HCT116 (cell line): ENCODE measurements around the gene TIMP4. TPM values are rescaled to one million over a fixed set of nuclear protein-coding genes. Genes with fewer than 3 reads are reported as not detected.

ENCODE experiments used
- ATAC-seq: fragments of 200-7000 bp; cut with Tn5 transposase; 2 replicates; pipeline ENCODE4 v1.9.1; 2020; ENCODE audit warnings: mild to moderate bottlenecking, moderate library complexity
- BruUV-seq: library from RNA; stranded (reverse); fragments of 400-500 nt; replicated peaks from 2 replicates; lab custom pipeline; 2021; lab: Mats Ljungman, UMichigan
- CTCF ChIA-PET: fragments of 300-600 bp; sonication (Branson Sonifier 250); formaldehyde crosslinking; loops from one replicate; lab custom pipeline; 2021; ENCODE audit warnings: antibody characterized with exemption; lab: Charles Lee
- POLR2A ChIA-PET: fragments of 300-600, 350-600 bp; sonication (Branson Sonifier 250); formaldehyde crosslinking; loops from one replicate; lab custom pipeline; 2021; ENCODE audit warnings: antibody characterized with exemption; lab: Charles Lee
- RAD21 ChIA-PET, 2 experiments: fragments of 300-600 bp; sonication (Branson Sonifier 250); formaldehyde crosslinking; loops; one replicate each; lab custom pipeline; 2023; ENCODE audit warnings: low total read pairs in 2 of 2; ENCODE audit not compliant: uncharacterized antibody in 2 of 2, unreplicated experiment in 2 of 2, low non-redundant PET in 1 of 2; lab: Charles Lee
- DNase-seq: peaks from one replicate; pipeline ENCODE4 v3.0.0-alpha.2; 2010; ENCODE audit warnings: low read depth, low spot score
- H2AFZ ChIP-seq: fragments of 200-600 bp; shearing (Covaris generic), sonication (generic); 2 replicates; pipeline ENCODE4 v1.6.1; 2017; ENCODE audit warnings: low read depth, mixed run types, mixed read lengths, antibody characterized with exemption, low read length; ENCODE audit not compliant: poor library complexity, severe bottlenecking
- H3K27ac ChIP-seq: 2 replicates; pipeline ENCODE4 v1.5.1; 2012; ENCODE audit warnings: low read depth, low read length
- H3K27me3 ChIP-seq: fragments of 200-600 bp; sonication (generic); 2 replicates; pipeline ENCODE4 v1.6.1; 2016; ENCODE audit warnings: mixed run types, low read length, mixed read lengths; ENCODE audit not compliant: insufficient read depth
- H3K36me3 ChIP-seq, 2 experiments: fragments of 200-500 bp in 1 of 2; fragments of 200-600 bp in 1 of 2; sonication (Bioruptor generic) in 1 of 2; sonication (generic) in 1 of 2; 2 replicates each; pipeline versions ENCODE4 v1.5.1 to v1.6.1; 2014 to 2016; ENCODE audit warnings: low read length in 2 of 2, inconsistent platforms in 1 of 2, mixed read lengths in 1 of 2, mixed run types in 1 of 2; ENCODE audit not compliant: insufficient read depth in 2 of 2, control insufficient read depth in 1 of 2
- H3K4me1 ChIP-seq, 2 experiments: fragments of 200-600 bp in 1 of 2; sonication (generic) in 1 of 2; 2 replicates each; pipeline versions ENCODE4 v1.5.1 to v1.6.1; 2012 to 2017; ENCODE audit warnings: low read length in 2 of 2, inconsistent platforms in 1 of 2, mild to moderate bottlenecking in 1 of 2, mixed read lengths in 1 of 2, mixed run types in 1 of 2, moderate library complexity in 1 of 2; ENCODE audit not compliant: insufficient read depth in 2 of 2, control insufficient read depth in 1 of 2
- H3K4me2 ChIP-seq: fragments of 200-600 bp; sonication (generic); 2 replicates; pipeline ENCODE4 v1.6.1; 2017; ENCODE audit warnings: mixed run types, low read length, mixed read lengths
- H3K4me3 ChIP-seq, 2 experiments: fragments of 200-600 bp in 1 of 2; sonication (generic) in 1 of 2; replicated peaks in 1 of 2; 2 replicates each; pipeline ENCODE4 v1.5.1; 2011 to 2016; ENCODE audit warnings: low read length in 2 of 2, control low read depth in 1 of 2, low read depth in 1 of 2, mild to moderate bottlenecking in 1 of 2, mixed read lengths in 1 of 2, mixed run types in 1 of 2
- H3K79me2 ChIP-seq: fragments of 200-600 bp; sonication (generic); 2 replicates; pipeline ENCODE4 v1.6.1; 2017; ENCODE audit warnings: mild to moderate bottlenecking, mixed run types, low read length, moderate library complexity, mixed read lengths; ENCODE audit not compliant: insufficient read depth
- H3K9ac ChIP-seq: fragments of 200-600 bp; sonication (generic); 2 replicates; pipeline ENCODE4 v1.6.1; 2016; ENCODE audit warnings: low read length, mixed read lengths
- H3K9me2 ChIP-seq: fragments of 200-600 bp; sonication (generic), shearing (Covaris generic); 2 replicates; pipeline ENCODE4 v1.6.1; 2017; ENCODE audit warnings: mixed run types, mild to moderate bottlenecking, moderate library complexity; ENCODE audit not compliant: insufficient read depth
- H3K9me3 ChIP-seq, 2 experiments: fragments of 200-500 bp in 1 of 2; fragments of 200-600 bp in 1 of 2; sonication (Bioruptor generic) in 1 of 2; sonication (generic) in 1 of 2; 2 replicates each; pipeline ENCODE4 v1.6.1; 2014 to 2017; ENCODE audit warnings: low read length in 2 of 2, mixed read lengths in 2 of 2, inconsistent platforms in 1 of 2, low read depth in 1 of 2, mild to moderate bottlenecking in 1 of 2, mixed run types in 1 of 2, moderate library complexity in 1 of 2; ENCODE audit not compliant: control insufficient read depth in 1 of 2, insufficient read depth in 1 of 2
- H4K20me1 ChIP-seq: fragments of 200-600 bp; sonication (generic), shearing (Covaris generic); 2 replicates; pipeline ENCODE4 v1.6.1; 2017; ENCODE audit warnings: mixed run types, mild to moderate bottlenecking, moderate library complexity; ENCODE audit not compliant: insufficient read depth
- CBX3 ChIP-seq: IDR thresholded peaks from 2 replicates; pipeline ENCODE4 v1.6.1; 2012; ENCODE audit warnings: low read depth
- CTCF ChIP-seq, 3 experiments: fragments of 200-600 bp in 1 of 3; sonication (generic) in 1 of 3; IDR thresholded peaks in 2 of 3; conservative IDR thresholded peaks in 1 of 3; 2 replicates each; pipeline ENCODE4 v1.5.1; 2012 to 2017; ENCODE audit warnings: low read depth in 2 of 3, low read length in 2 of 3, antibody characterized with exemption in 1 of 3, borderline replicate concordance in 1 of 3, control low read depth in 1 of 3, mild to moderate bottlenecking in 1 of 3, mixed read lengths in 1 of 3, mixed run types in 1 of 3, moderate library complexity in 1 of 3; ENCODE audit not compliant: insufficient read depth in 1 of 3
- ELF1 ChIP-seq: IDR thresholded peaks from 2 replicates; pipeline ENCODE4 v1.6.1; 2012; ENCODE audit warnings: low read depth, borderline replicate concordance
- EZH2phosphoT487 ChIP-seq: fragments of 200-600 bp; IDR thresholded peaks from 2 replicates; pipeline ENCODE4 v1.6.1; 2018; ENCODE audit warnings: antibody characterized with exemption, borderline replicate concordance
- FOSL1 ChIP-seq: IDR thresholded peaks from 2 replicates; pipeline ENCODE4 v1.6.1; 2012; ENCODE audit warnings: low read depth
- JUND ChIP-seq: IDR thresholded peaks from 2 replicates; pipeline ENCODE4 v1.6.1; 2012
- MAX ChIP-seq: IDR thresholded peaks from 2 replicates; pipeline ENCODE4 v1.6.1; 2012
- RAD21 ChIP-seq: IDR thresholded peaks from 2 replicates; pipeline ENCODE4 v1.6.1; 2012; ENCODE audit warnings: low read depth, mild to moderate bottlenecking
- SIN3A ChIP-seq: IDR thresholded peaks from 2 replicates; pipeline ENCODE4 v1.6.1; 2012; ENCODE audit warnings: low read depth
- SP1 ChIP-seq: IDR thresholded peaks from 2 replicates; pipeline ENCODE4 v1.6.1; 2012; ENCODE audit warnings: low read depth
- SRF ChIP-seq: IDR thresholded peaks from 2 replicates; pipeline ENCODE4 v1.6.1; 2012; ENCODE audit warnings: low read depth
- TCF7L2 ChIP-seq: IDR thresholded peaks from 2 replicates; pipeline ENCODE4 v1.7.0; 2011; ENCODE audit warnings: borderline replicate concordance, inconsistent platforms; ENCODE audit not compliant: insufficient read depth, insufficient read length; ENCODE audit errors: extremely low read depth
- intact Hi-C: fragments of 100-400 bp; cut with micrococcal nuclease; formaldehyde crosslinking; loops from 2 replicates; pipeline ENCODE4 v1.10.0; 2022
- total RNA-seq: library from RNA; stranded (reverse); gene quantifications from one replicate; pipeline ENCODE4 v1.2.1, GENCODE V29; 2021; ENCODE audit not compliant: unreplicated experiment
- TF ChIP-seq, protein P1 (sequence below): IDR thresholded peaks from 2 replicates; pipeline ENCODE4 v1.6.1; 2012; ENCODE audit warnings: low read depth
- TF ChIP-seq, protein P2 (sequence below): IDR thresholded peaks from 2 replicates; pipeline ENCODE4 v1.6.1; 2011; ENCODE audit warnings: mild to moderate bottlenecking, low read length, moderate library complexity; ENCODE audit not compliant: insufficient replicate concordance; ENCODE audit errors: extremely low read depth
- TF ChIP-seq, protein P3 (sequence below): IDR thresholded peaks from 2 replicates; pipeline ENCODE4 v1.6.1; 2012

Gene TIMP4
- total RNA-seq, 1 experiment from 2014 or later = not detected

DNA sequence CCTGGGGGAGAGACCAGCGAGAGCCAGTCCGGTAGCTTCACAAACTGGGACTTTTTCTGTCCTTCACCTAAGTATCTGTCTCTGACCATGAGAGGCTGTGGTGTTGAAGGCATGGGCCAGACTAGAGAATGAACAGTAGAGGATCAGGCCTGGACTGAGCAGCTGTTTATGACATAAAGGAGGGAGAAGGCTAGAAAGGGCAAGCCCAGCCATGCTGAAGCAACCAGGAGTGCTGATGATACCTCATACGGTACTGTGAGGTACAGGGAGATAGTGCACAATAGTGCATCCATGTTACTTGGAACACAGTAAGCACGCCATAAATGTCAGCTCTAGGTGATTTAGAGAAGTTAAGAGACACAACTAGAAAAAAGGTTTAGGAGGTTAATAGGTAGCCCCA lies 22.6 kb upstream of the TIMP4 start (continued):
- TF ChIP-seq, protein P1, sequence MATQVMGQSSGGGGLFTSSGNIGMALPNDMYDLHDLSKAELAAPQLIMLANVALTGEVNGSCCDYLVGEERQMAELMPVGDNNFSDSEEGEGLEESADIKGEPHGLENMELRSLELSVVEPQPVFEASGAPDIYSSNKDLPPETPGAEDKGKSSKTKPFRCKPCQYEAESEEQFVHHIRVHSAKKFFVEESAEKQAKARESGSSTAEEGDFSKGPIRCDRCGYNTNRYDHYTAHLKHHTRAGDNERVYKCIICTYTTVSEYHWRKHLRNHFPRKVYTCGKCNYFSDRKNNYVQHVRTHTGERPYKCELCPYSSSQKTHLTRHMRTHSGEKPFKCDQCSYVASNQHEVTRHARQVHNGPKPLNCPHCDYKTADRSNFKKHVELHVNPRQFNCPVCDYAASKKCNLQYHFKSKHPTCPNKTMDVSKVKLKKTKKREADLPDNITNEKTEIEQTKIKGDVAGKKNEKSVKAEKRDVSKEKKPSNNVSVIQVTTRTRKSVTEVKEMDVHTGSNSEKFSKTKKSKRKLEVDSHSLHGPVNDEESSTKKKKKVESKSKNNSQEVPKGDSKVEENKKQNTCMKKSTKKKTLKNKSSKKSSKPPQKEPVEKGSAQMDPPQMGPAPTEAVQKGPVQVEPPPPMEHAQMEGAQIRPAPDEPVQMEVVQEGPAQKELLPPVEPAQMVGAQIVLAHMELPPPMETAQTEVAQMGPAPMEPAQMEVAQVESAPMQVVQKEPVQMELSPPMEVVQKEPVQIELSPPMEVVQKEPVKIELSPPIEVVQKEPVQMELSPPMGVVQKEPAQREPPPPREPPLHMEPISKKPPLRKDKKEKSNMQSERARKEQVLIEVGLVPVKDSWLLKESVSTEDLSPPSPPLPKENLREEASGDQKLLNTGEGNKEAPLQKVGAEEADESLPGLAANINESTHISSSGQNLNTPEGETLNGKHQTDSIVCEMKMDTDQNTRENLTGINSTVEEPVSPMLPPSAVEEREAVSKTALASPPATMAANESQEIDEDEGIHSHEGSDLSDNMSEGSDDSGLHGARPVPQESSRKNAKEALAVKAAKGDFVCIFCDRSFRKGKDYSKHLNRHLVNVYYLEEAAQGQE = no peak
- no peak for TF ChIP-seq CTCF (IDR thresholded peaks at IDR 0.05 in 2 of 3, conservative IDR thresholded peaks at IDR 0.05 in 1 of 3; ENCODE audit: borderline replicate concordance in 1 of 3, insufficient read depth in 1 of 3, low read depth in 2 of 3, low read length in 2 of 3)
- TF ChIP-seq SP1 = no peak

GRCh38 chr3:12180631-12181030 lies 21.9 kb upstream of the TIMP4 start:
- no peak for DNase-seq
- no peaks in the 10 kb centered on the region for H3K36me3 ChIP-seq
- ATAC-seq = no peak
- POLR2A ChIA-PET = no interaction called here
- no peaks in the 10 kb centered on the region for H3K9me3 ChIP-seq
- peak overlapping the region; percentile 55 for H3K27ac ChIP-seq
- no peak overlapping the region for H3K9ac ChIP-seq
- H2AFZ ChIP-seq = no peak overlapping the region
- TF ChIP-seq, protein P2, sequence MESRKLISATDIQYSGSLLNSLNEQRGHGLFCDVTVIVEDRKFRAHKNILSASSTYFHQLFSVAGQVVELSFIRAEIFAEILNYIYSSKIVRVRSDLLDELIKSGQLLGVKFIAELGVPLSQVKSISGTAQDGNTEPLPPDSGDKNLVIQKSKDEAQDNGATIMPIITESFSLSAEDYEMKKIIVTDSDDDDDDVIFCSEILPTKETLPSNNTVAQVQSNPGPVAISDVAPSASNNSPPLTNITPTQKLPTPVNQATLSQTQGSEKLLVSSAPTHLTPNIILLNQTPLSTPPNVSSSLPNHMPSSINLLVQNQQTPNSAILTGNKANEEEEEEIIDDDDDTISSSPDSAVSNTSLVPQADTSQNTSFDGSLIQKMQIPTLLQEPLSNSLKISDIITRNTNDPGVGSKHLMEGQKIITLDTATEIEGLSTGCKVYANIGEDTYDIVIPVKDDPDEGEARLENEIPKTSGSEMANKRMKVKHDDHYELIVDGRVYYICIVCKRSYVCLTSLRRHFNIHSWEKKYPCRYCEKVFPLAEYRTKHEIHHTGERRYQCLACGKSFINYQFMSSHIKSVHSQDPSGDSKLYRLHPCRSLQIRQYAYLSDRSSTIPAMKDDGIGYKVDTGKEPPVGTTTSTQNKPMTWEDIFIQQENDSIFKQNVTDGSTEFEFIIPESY = no peak
- TF ChIP-seq FOSL1 (no peak), EZH2phosphoT487 (no peak), ELF1 (no peak), CTCF (IDR thresholded peaks at IDR 0.05 in 2 of 3, conservative IDR thresholded peaks at IDR 0.05 in 1 of 3; ENCODE audit: borderline replicate concordance in 1 of 3, insufficient read depth in 1 of 3, low read depth in 2 of 3, low read length in 2 of 3) (no peak), TCF7L2 (no peak), SRF (no peak), SIN3A (no peak), JUND (no peak), CBX3 (no peak), RAD21 (no peak), MAX (no peak)
- TF ChIP-seq, protein P3, sequence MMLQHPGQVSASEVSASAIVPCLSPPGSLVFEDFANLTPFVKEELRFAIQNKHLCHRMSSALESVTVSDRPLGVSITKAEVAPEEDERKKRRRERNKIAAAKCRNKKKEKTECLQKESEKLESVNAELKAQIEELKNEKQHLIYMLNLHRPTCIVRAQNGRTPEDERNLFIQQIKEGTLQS = no peak
- H3K27me3 ChIP-seq = no peaks in the 10 kb centered on the region
- RAD21 ChIA-PET = no interaction called here
- peak overlapping the region; percentile 29 for H3K4me2 ChIP-seq
- peaks cover 12 to 31% of the 10 kb centered on the region in 2 experiments for H3K4me1 ChIP-seq
- CTCF ChIA-PET = interaction anchor here (1.5 to 6.9 kb wide), 3 partner anchors 14 to 299 kb away, joined by 8 to 75 read pairs (median 20); no protein-coding TSS in a partner anchor
- H3K79me2 ChIP-seq = no peaks in the 10 kb centered on the region
- no peaks in the 10 kb centered on the region for H3K9me2 ChIP-seq
- intact Hi-C loops = no loop called here
- no peak overlapping the region for H3K4me3 ChIP-seq
- BruUV-seq = no TSS peak
- H4K20me1 ChIP-seq = no peaks in the 10 kb centered on the region
